Vagina (tissue), 2 donors: Measurements from ENCODE around the gene TRAF2. TPM values are rescaled to one million over a fixed set of nuclear protein-coding genes. Genes with fewer than 3 reads are reported as not detected.

Source experiments
- DNase-seq, 2 donors: peaks; one replicate each; pipeline ENCODE4 v3.0.0-alpha.2; 2017; ENCODE audit errors: extremely low spot score in 2 of 2
- H3K27ac ChIP-seq: fragments of 200-600 bp; sonication (generic); one replicate; pipeline ENCODE4 v1.5.1; 2019
- H3K27me3 ChIP-seq: fragments of 200-600 bp; sonication (generic); one replicate; pipeline ENCODE4 v1.5.1; 2019
- H3K36me3 ChIP-seq, 2 donors: fragments of 200-600 bp; sonication (generic); one replicate each; pipeline ENCODE4 v1.5.1; 2017 to 2019
- H3K4me1 ChIP-seq: fragments of 200-600 bp; sonication (generic); one replicate; pipeline ENCODE4 v1.5.1; 2019
- H3K4me3 ChIP-seq, 2 donors: fragments of 200-600 bp; sonication (generic); 1 replicate in 1 of 2; 2 replicates in 1 of 2; pipeline ENCODE4 v1.5.1; 2016 to 2019
- H3K9me3 ChIP-seq: fragments of 200-600 bp; sonication (generic); one replicate; pipeline ENCODE4 v1.5.1; 2019
- POLR2A ChIP-seq, 2 donors: fragments of 450-650 bp; IDR thresholded peaks; one replicate each; pipeline ENCODE4 v1.6.1; 2017; ENCODE audit warnings: antibody characterized with exemption in 2 of 2, mild to moderate bottlenecking in 2 of 2, moderate library complexity in 2 of 2
- POLR2AphosphoS5 ChIP-seq, 2 donors: sonication (generic); formaldehyde crosslinking; IDR thresholded peaks; one replicate each; pipeline ENCODE4 v1.9.0; 2017; ENCODE audit warnings: antibody characterized with exemption in 2 of 2, mild to moderate bottlenecking in 2 of 2, low read depth in 1 of 2; ENCODE audit not compliant: insufficient read depth in 1 of 2
- intact Hi-C: fragments of 100-400 bp; cut with DNase I; formaldehyde crosslinking; loops from one replicate; pipeline ENCODE4 v1.15.1; 2023
- total RNA-seq: library from RNA; depleted of rRNA; stranded (reverse); fragments of >200 nt; gene quantifications from one replicate; pipeline ENCODE4 v1.2.3, GENCODE V29; 2016
- TF ChIP-seq, protein P1 (sequence below), 3 experiments: fragments of 450-650 bp in 2 of 3; fragments of 200-600 bp in 1 of 3; sonication (generic) in 1 of 3; IDR thresholded peaks; one replicate each; pipeline ENCODE4 v1.5.1; 2017 to 2019; ENCODE audit warnings: antibody characterized with exemption in 3 of 3, mild to moderate bottlenecking in 2 of 3, moderate library complexity in 2 of 3

The TRAF2 gene
- total RNA-seq, 1 donor from 2014 or later: 12.8 TPM

DNA sequence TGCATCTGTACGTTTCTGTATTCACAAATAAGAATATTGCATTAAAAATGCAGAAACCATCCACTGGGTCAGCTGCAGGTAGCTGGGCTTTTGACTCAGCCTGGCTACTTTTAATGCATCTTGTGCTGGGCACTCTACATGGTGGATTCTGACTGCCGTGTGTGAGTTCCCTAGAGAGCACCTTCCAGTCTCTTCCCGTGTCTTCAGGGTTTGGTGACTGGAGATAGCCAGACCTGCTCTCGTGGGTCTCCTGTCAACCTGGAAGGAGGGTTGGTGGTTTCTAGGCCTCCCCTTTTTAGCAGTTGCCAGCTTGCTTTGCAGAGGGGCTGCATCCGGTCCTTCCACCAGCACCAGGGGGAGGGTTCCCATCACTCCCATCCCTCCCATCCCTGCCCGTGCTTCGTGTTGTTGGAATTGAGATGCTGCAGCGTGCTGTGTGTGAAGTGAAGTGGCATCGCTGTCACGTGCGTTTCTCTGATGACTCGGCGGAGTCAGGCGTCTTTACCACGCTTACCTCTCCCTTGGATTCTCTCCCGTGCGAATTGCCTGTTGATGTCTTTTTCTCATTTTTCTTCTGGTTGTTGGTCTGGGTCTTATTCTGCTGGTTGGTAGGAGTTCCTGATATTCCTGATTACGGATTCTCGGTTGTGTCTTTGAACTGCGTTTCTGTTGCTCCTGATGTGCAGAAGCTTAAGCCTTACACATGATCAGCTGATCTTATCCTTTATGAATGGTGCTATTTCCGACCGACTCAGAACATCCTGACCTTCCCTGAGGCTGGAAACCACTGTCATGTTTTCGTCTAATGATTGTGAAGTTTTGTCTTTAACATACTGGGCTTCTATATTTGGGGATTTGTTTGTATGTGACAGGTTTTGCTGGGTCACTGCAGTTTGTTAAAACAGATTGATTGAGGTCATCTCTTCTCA lies 41.3 kb downstream of the TRAF2 start:
- DNase-seq: no peak
- Histone ChIP-seq H3K36me3 (peaks cover 0 to 12% of the 10 kb centered on the region in 2 donors), H3K27me3 (no peaks in the 10 kb centered on the region), H3K4me3 (no peak overlapping the region), H3K9me3 (no peaks in the 10 kb centered on the region), H3K4me1 (peaks cover 8% of the 10 kb centered on the region), H3K27ac (no peak overlapping the region)
- TF ChIP-seq POLR2A (IDR thresholded peaks at IDR 0.05) (no peak), POLR2AphosphoS5 (IDR thresholded peaks at IDR 0.05; ENCODE audit: insufficient read depth in 1 of 2, low read depth in 1 of 2) (no peak)
- TF ChIP-seq, protein P1, sequence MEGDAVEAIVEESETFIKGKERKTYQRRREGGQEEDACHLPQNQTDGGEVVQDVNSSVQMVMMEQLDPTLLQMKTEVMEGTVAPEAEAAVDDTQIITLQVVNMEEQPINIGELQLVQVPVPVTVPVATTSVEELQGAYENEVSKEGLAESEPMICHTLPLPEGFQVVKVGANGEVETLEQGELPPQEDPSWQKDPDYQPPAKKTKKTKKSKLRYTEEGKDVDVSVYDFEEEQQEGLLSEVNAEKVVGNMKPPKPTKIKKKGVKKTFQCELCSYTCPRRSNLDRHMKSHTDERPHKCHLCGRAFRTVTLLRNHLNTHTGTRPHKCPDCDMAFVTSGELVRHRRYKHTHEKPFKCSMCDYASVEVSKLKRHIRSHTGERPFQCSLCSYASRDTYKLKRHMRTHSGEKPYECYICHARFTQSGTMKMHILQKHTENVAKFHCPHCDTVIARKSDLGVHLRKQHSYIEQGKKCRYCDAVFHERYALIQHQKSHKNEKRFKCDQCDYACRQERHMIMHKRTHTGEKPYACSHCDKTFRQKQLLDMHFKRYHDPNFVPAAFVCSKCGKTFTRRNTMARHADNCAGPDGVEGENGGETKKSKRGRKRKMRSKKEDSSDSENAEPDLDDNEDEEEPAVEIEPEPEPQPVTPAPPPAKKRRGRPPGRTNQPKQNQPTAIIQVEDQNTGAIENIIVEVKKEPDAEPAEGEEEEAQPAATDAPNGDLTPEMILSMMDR (IDR thresholded peaks at IDR 0.05): no peak
- intact Hi-C loops: no loop called here

DNA sequence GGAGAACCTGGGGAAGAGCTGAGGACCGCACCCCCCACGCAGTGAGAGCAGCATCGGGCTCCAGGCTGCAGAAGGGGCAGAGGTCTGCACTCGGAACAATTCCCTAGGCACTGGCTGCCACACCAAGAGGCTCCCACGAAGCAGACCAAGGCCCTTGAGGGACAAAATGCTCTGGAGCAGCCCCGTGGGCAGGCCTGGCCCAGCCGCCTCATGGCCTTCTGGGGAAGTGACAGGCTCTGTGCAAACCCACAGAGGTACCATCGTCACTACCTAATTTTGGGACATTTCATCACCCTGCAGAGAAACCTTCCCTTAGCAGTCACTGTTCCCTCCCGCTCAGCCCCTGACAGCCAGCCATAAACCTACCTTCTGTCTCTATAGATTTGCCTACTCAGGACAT lies 42.3 kb downstream of the TRAF2 start:
- TF ChIP-seq POLR2AphosphoS5 (IDR thresholded peaks at IDR 0.05; ENCODE audit: insufficient read depth in 1 of 2, low read depth in 1 of 2) (no peak), POLR2A (IDR thresholded peaks at IDR 0.05) (no peak)
- TF ChIP-seq, protein P1 (IDR thresholded peaks at IDR 0.05): no peak
- Histone ChIP-seq H3K4me3 (no peak overlapping the region), H3K9me3 (no peaks in the 10 kb centered on the region), H3K4me1 (peaks cover 8% of the 10 kb centered on the region), H3K36me3 (peaks cover 0 to 12% of the 10 kb centered on the region in 2 donors), H3K27ac (peak overlapping the region; percentile 5), H3K27me3 (no peaks in the 10 kb centered on the region)
- intact Hi-C loops: no loop called here
- DNase-seq: no peak

DNA sequence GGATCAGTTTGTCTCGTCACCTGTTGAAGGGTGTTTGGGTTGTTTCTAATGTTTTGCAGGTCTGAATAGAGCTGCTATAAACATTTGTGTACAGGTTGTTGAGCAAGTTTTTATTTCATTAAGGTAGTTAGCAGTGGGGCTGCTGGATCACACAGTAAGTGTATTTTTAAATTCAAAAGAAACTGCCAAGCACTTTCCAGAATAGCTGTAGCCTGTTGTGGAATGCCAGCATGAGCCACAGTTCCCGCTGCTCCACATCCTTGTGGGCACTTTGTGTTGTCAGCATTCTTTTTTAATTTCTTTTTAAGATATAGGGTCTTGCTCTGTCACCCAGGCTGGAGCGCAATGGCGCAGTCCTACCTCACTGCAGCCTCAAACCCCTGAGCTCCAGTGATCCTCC lies 43.7 kb downstream of the TRAF2 start:
- Histone ChIP-seq H3K9me3 (no peaks in the 10 kb centered on the region), H3K4me3 (no peak overlapping the region), H3K36me3 (peaks cover 0 to 7% of the 10 kb centered on the region in 2 donors), H3K27me3 (no peaks in the 10 kb centered on the region), H3K27ac (no peak overlapping the region), H3K4me1 (peaks cover 8% of the 10 kb centered on the region)
- no peak for DNase-seq
- no peak for TF ChIP-seq POLR2AphosphoS5 (IDR thresholded peaks at IDR 0.05; ENCODE audit: insufficient read depth in 1 of 2, low read depth in 1 of 2)
- TF ChIP-seq POLR2A (IDR thresholded peaks at IDR 0.05): no peak
- TF ChIP-seq, protein P1 (IDR thresholded peaks at IDR 0.05): no peak
- intact Hi-C loops: no loop called here

DNA sequence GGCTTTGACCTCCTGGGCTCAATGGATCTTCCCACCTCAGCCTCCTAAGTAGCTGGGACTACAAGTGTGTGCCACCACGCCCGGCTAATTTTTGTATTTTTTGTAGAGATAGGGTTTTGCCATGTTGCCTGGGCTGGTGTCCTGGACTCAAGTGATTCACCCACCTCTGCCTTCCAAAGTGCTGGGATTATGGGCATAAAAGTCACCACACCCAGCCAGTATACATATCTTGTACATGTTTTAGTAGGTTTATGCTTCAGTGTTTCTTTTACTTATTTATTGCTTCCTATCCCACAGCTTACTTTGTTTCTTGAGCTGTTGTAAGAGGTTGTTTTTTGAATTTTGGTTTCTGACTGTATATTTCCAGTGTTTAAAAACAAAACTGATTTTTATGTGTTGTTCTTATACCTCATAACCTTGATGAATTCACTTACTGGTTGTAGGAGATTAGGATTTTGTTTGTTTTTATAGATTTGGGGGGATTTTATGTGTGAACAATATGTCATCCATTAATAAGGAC lies 45.4 kb downstream of the TRAF2 start:
- Histone ChIP-seq H3K9me3 (no peaks in the 10 kb centered on the region), H3K27ac (no peak overlapping the region), H3K4me1 (peaks cover 8% of the 10 kb centered on the region), H3K27me3 (no peaks in the 10 kb centered on the region), H3K36me3 (peaks cover 0 to 3% of the 10 kb centered on the region in 2 donors), H3K4me3 (no peak overlapping the region)
- no peak for DNase-seq
- intact Hi-C loops: no loop called here
- TF ChIP-seq POLR2A (IDR thresholded peaks at IDR 0.05) (no peak), POLR2AphosphoS5 (IDR thresholded peaks at IDR 0.05; ENCODE audit: insufficient read depth in 1 of 2, low read depth in 1 of 2) (no peak)
- TF ChIP-seq, protein P1 (IDR thresholded peaks at IDR 0.05): no peak

DNA sequence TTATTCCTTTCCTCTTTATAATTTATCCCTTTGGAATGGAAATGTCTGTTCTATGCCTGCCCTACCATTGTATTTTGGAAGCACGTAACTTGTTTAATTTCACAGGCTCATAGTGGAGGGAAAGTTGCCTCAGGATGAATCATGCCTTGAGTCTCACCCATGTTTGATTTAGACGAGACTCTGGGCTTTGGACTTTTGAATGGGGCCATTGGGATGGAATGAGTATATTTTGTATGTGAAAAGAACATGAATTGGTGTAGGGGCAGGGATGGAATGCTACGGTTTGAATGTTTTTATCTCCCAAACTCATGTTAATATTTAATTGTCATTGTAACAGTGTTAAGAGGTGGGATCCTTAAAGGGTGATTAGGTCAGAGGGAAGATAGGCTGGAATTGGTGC lies 48.0 kb downstream of the TRAF2 start:
- no peak overlapping the region for H3K4me3 ChIP-seq
- H3K9me3 ChIP-seq: no peaks in the 10 kb centered on the region
- H3K4me1 ChIP-seq: no peaks in the 10 kb centered on the region
- H3K27me3 ChIP-seq: no peaks in the 10 kb centered on the region
- TF ChIP-seq POLR2A (IDR thresholded peaks at IDR 0.05) (no peak), POLR2AphosphoS5 (IDR thresholded peaks at IDR 0.05; ENCODE audit: insufficient read depth in 1 of 2, low read depth in 1 of 2) (no peak)
- TF ChIP-seq, protein P1 (IDR thresholded peaks at IDR 0.05): no peak
- no peaks in the 10 kb centered on the region for H3K36me3 ChIP-seq
- no peak for DNase-seq
- intact Hi-C loops: no loop called here
- no peak overlapping the region for H3K27ac ChIP-seq
